K562 (cell line): ENCODE measurements around the gene HFE. TPM values are rescaled to one million over a fixed set of nuclear protein-coding genes. Genes with fewer than 3 reads are reported as not detected.

ENCODE experiments used
- ATAC-seq: fragments of 200-7000 bp; cut with Tn5 transposase; 3 replicates; pipeline ENCODE4 v1.9.1; 2020; ENCODE audit warnings: moderate library complexity
- BruUV-seq: library from RNA; stranded (reverse); fragments of 400-500 nt; replicated peaks from 2 replicates; lab custom pipeline; 2021; lab: Mats Ljungman, UMichigan
- CTCF ChIA-PET: fragments of 300-600 bp; formaldehyde crosslinking; extraction: SDS; loops from one replicate; lab custom pipeline; 2021; ENCODE audit warnings: low intra/inter-chr PET ratio; lab: Yijun Ruan, JAX
- POLR2A ChIA-PET: fragments of 300-600, 350-650 bp; sonication (Branson Sonifier 250); formaldehyde crosslinking; extraction: SDS; loops from one replicate; lab custom pipeline; 2021; ENCODE audit warnings: antibody characterized with exemption, inconsistent platforms; lab: Yijun Ruan, JAX
- DNase-seq, 4 experiments: peaks; one replicate each; pipeline versions ENCODE4 v3.0.0 to v3.0.0-alpha.2; 2011 to 2018; ENCODE audit warnings: low spot score in 3 of 4, mixed read lengths in 3 of 4; ENCODE audit errors: extremely low read depth in 1 of 4
- FAIRE-seq: peaks from 2 replicates; lab custom pipeline; 2011; peaks lifted over from hg19 to GRCh38; lab: Jason Lieb, UNC
- H2AFZ ChIP-seq: 2 replicates; pipeline ENCODE4 v1.6.0; 2011; ENCODE audit warnings: low read depth, low read length, control low read depth, inconsistent platforms
- H3K27ac ChIP-seq: fragments of 200-600 bp; 3 replicates; pipeline ENCODE4 v1.8.0; 2011; ENCODE audit warnings: low read depth, mild to moderate bottlenecking, control low read depth, inconsistent platforms, low read length, moderate library complexity, mixed read lengths; ENCODE audit errors: extremely low read depth
- H3K27me3 ChIP-seq, 2 experiments: fragments of 300-600 bp in 1 of 2; 2 replicates in 1 of 2; 3 replicates in 1 of 2; pipeline versions ENCODE4 v1.6.0 to v1.8.0; 2011; ENCODE audit warnings: inconsistent platforms in 2 of 2, low read length in 2 of 2, mild to moderate bottlenecking in 1 of 2, mixed read lengths in 1 of 2, moderate library complexity in 1 of 2; ENCODE audit not compliant: control insufficient read depth in 2 of 2, insufficient read depth in 2 of 2
- H3K36me3 ChIP-seq: fragments of 300-600 bp; 3 replicates; pipeline ENCODE4 v1.8.0; 2011; ENCODE audit warnings: mild to moderate bottlenecking, low read length, inconsistent platforms; ENCODE audit not compliant: control insufficient read depth, insufficient read depth
- H3K4me1 ChIP-seq, 2 experiments: fragments of 200-600 bp in 1 of 2; replicated peaks in 1 of 2; 2 replicates in 1 of 2; 3 replicates in 1 of 2; pipeline versions ENCODE4 v1.5.1 to v1.8.0; 2011; ENCODE audit warnings: inconsistent platforms in 2 of 2, low read length in 2 of 2, mild to moderate bottlenecking in 1 of 2, mixed read lengths in 1 of 2, moderate library complexity in 1 of 2; ENCODE audit not compliant: control insufficient read depth in 2 of 2, insufficient read depth in 2 of 2
- H3K4me2 ChIP-seq: 2 replicates; pipeline ENCODE4 v1.6.1; 2011; ENCODE audit warnings: low read length, control low read depth, inconsistent platforms, mixed read lengths; ENCODE audit not compliant: insufficient read depth
- H3K4me3 ChIP-seq: fragments of 200-600 bp; sonication (generic), shearing (Covaris generic); 2 replicates; pipeline ENCODE4 v1.5.1; 2016; ENCODE audit warnings: control low read depth, inconsistent platforms
- H3K79me2 ChIP-seq: fragments of 200-600 bp; 3 replicates; pipeline ENCODE4 v1.8.0; 2011; ENCODE audit warnings: low read length, inconsistent platforms; ENCODE audit not compliant: control insufficient read depth, insufficient read depth
- H3K9ac ChIP-seq, 2 experiments: 2 replicates each; pipeline versions ENCODE4 v1.6.0 to v1.6.1; 2011; ENCODE audit warnings: low read depth in 2 of 2, low read length in 2 of 2, control low read depth in 1 of 2, inconsistent platforms in 1 of 2, mild to moderate bottlenecking in 1 of 2, mixed read lengths in 1 of 2; ENCODE audit not compliant: insufficient read depth in 1 of 2
- H3K9me1 ChIP-seq: one replicate; pipeline ENCODE4 v1.6.0; 2011; ENCODE audit warnings: inconsistent platforms, mild to moderate bottlenecking, low read length, moderate library complexity; ENCODE audit not compliant: control insufficient read depth, insufficient read depth
- H3K9me3 ChIP-seq: replicated peaks from 2 replicates; pipeline ENCODE4 v1.5.1; 2011; ENCODE audit warnings: low read depth, low read length, inconsistent platforms; ENCODE audit not compliant: control insufficient read depth, insufficient read depth
- H4K20me1 ChIP-seq: replicated peaks from 2 replicates; pipeline ENCODE4 v1.6.1; 2011; ENCODE audit warnings: low read length, inconsistent platforms, mixed read lengths; ENCODE audit not compliant: control insufficient read depth, insufficient read depth
- HDAC3 ChIP-seq: fragments of 450-650 bp; IDR thresholded peaks from 2 replicates; pipeline ENCODE4 v1.6.1; 2018; ENCODE audit warnings: borderline replicate concordance, mild to moderate bottlenecking, moderate library complexity; ENCODE audit not compliant: partially characterized antibody
- KLF13 ChIP-seq: fragments of 450-650 bp; IDR thresholded peaks from 2 replicates; pipeline ENCODE4 v1.6.1; 2016; ENCODE audit warnings: missing genetic modification characterization, low read depth, mild to moderate bottlenecking, missing compliant biosample characterization, moderate library complexity, borderline replicate concordance
- MTF1 ChIP-seq: fragments of 250-450 bp; sonication (Bioruptor Pico); IDR thresholded peaks from 2 replicates; pipeline ENCODE4 v1.9.0; 2021; ENCODE audit warnings: moderate library complexity, mild to moderate bottlenecking, inconsistent platforms, borderline replicate concordance
- MXI1 ChIP-seq: IDR thresholded peaks from 2 replicates; pipeline ENCODE4 v1.6.1; 2011; ENCODE audit warnings: low read depth, mild to moderate bottlenecking, improper control_type of control experiment, low read length
- OTX1 ChIP-seq: fragments of 450-650 bp; formaldehyde crosslinking; IDR thresholded peaks from 2 replicates; pipeline ENCODE4 v1.4.0; 2022; ENCODE audit warnings: mild to moderate bottlenecking
- PCBP1 ChIP-seq: fragments of 200-400 bp; formaldehyde crosslinking; IDR thresholded peaks from 2 replicates; pipeline ENCODE4 v1.6.1; 2018; ENCODE audit warnings: mild to moderate bottlenecking, low read depth, low read length; ENCODE audit not compliant: poor library complexity, severe bottlenecking
- PHB ChIP-seq: fragments of 250-450 bp; sonication (Bioruptor Pico); IDR thresholded peaks from 2 replicates; pipeline ENCODE4 v1.5.0; 2021
- TRIM25 ChIP-seq: fragments of 450-650 bp; IDR thresholded peaks from 2 replicates; pipeline ENCODE4 v1.7.0; 2016; ENCODE audit warnings: borderline replicate concordance
- ZKSCAN1 ChIP-seq: fragments of 150-350 bp; IDR thresholded peaks from 2 replicates; pipeline ENCODE4 v1.6.1; 2016; ENCODE audit warnings: low read depth, low read length
- ZNF274 ChIP-seq: IDR thresholded peaks from 2 replicates; pipeline ENCODE4 v1.6.1; 2011; ENCODE audit warnings: low read depth, mild to moderate bottlenecking, low read length, moderate library complexity, borderline replicate concordance
- ZNF699 ChIP-seq: fragments of 250-450 bp; sonication (Bioruptor Pico); IDR thresholded peaks from 2 replicates; pipeline ENCODE4 v1.8.0; 2021; ENCODE audit warnings: mild to moderate bottlenecking, moderate library complexity; ENCODE audit not compliant: insufficient replicate concordance
- ZNF717 ChIP-seq: fragments of 250-450 bp; sonication (Bioruptor Pico); IDR thresholded peaks from 2 replicates; pipeline ENCODE4 v1.5.0; 2021
- ZNF830 ChIP-seq: fragments of 250-450 bp; sonication (Bioruptor Pico); IDR thresholded peaks from 2 replicates; pipeline ENCODE4 v1.5.0; 2021; ENCODE audit warnings: mild to moderate bottlenecking
- WGBS: fragments of 100-300 bp; shearing (Covaris generic); methylation state at CpG from one replicate; pipeline ENCODE4 v1.1.6; 2016; ENCODE audit warnings: low coverage, mixed read lengths; ENCODE audit not compliant: insufficient coverage; ENCODE audit errors: missing lambda C conversion rate; 5-methylcytosine and 5-hydroxymethylcytosine counted together
- in situ Hi-C: fragments of 300-500 bp; cut with MboI; formaldehyde crosslinking; loops from 4 replicates; pipeline ENCODE4 v1.15.0; 2018; ENCODE audit warnings: inconsistent platforms, mixed read lengths
- intact Hi-C: fragments of 100-400 bp; cut with micrococcal nuclease; formaldehyde crosslinking; loops from 2 replicates; pipeline ENCODE4 v1.14.2; 2022
- polyA plus RNA-seq, 8 experiments: library from polyadenylated mRNA; depleted of rRNA in 4 of 8; stranded (reverse) in 5 of 8; unstranded in 3 of 8; fragments of >200 nt; fragmentation: Nextera tagmentation in 2 of 8; fragmentation: Illumina TruSeq in 1 of 8; extraction: Ambion mirVana in 2 of 8; extraction: Trizol in 1 of 8; gene quantifications; 2 replicates each; pipeline versions ENCODE4 v1.2.1 to v1.2.3, GENCODE V29; 2011 to 2014; ENCODE audit warnings: inconsistent platforms in 1 of 8, missing spikeins in 1 of 8
- total RNA-seq, 7 experiments: library from RNA; depleted of rRNA in 6 of 7; stranded (reverse); fragments of >200 nt in 6 of 7; fragmentation: Illumina TruSeq in 2 of 7; extraction: Trizol in 2 of 7; gene quantifications; 2 replicates each; pipeline versions ENCODE4 v1.2.1 to v1.2.3, GENCODE V29; 2011 to 2021; ENCODE audit warnings: low replicate concordance in 1 of 7
- TF ChIP-seq, protein P1 (sequence below), 2 experiments: fragments of 450-650 bp; IDR thresholded peaks; 2 replicates each; pipeline ENCODE4 v1.6.1; 2016

The HFE gene
- total and polyA plus RNA-seq, 9 of the 15 experiments (the other 6 are each of a cell fraction or from before 2014, with no cell fraction given), result 0.14 to 1.2 (median 0.76) TPM

- Histone ChIP-seq H3K4me3 (peak overlapping the region; percentile 60), H3K36me3 (no peaks in the 10 kb centered on the region), H3K9ac (peak overlapping the region; percentile 11 to 89; a peak in 3 of 4 replicates), H3K9me3 (no peaks in the 10 kb centered on the region), H4K20me1 (no peaks in the 10 kb centered on the region), H3K79me2 (peaks cover 36% of the 10 kb centered on the region), H3K27ac (peak overlapping the region; percentile 94), H3K4me2 (peak overlapping the region; percentile 99), H3K9me1 (no peaks in the 10 kb centered on the region), H2AFZ (no peak overlapping the region), H3K4me1 (peaks cover 7 to 29% of the 10 kb centered on the region in 2 experiments), H3K27me3 (no peaks in the 10 kb centered on the region)
- ChIA-PET CTCF (no interaction called here), POLR2A (interaction anchor here (0.8 to 23.0 kb wide), 8 partner anchors 9 to 161 kb away, joined by 3 to 597 read pairs (median 4); a partner anchor contains a TSS)
- in situ Hi-C loops, result no loop called here
- DNase-seq (peak in 1 of 4 experiments; percentile 59), ATAC-seq (peak; percentile 1), FAIRE-seq (no peak)
- intact Hi-C loops, result no loop called here
- under 1% methylated on average over 8 of the region's 8 CpGs for whole genome bisulfite sequencing
- BruUV-seq, result no TSS peak
- TF ChIP-seq KLF13 (tag), result no peak
- no peak; the same call in 1 of the 2 replicates for TF ChIP-seq PHB (CRISPR knock-in tag)
- TF ChIP-seq HDAC3, result peak; percentile 16
- no peak for TF ChIP-seq ZNF830
- TF ChIP-seq MXI1, result 0 out of 2 replicates have a peak, but pooled peaks have one; percentile 27
- no peak for TF ChIP-seq PCBP1
- TF ChIP-seq ZNF274, result no peak
- TF ChIP-seq MTF1, result no peak
- TF ChIP-seq ZKSCAN1, result peak; percentile 19; the same call in 1 of the 2 replicates
- 0 out of 2 replicates have a peak, but pooled peaks have one; percentile 1 for TF ChIP-seq OTX1 (CRISPR knock-in tag)
- TF ChIP-seq, protein P1, sequence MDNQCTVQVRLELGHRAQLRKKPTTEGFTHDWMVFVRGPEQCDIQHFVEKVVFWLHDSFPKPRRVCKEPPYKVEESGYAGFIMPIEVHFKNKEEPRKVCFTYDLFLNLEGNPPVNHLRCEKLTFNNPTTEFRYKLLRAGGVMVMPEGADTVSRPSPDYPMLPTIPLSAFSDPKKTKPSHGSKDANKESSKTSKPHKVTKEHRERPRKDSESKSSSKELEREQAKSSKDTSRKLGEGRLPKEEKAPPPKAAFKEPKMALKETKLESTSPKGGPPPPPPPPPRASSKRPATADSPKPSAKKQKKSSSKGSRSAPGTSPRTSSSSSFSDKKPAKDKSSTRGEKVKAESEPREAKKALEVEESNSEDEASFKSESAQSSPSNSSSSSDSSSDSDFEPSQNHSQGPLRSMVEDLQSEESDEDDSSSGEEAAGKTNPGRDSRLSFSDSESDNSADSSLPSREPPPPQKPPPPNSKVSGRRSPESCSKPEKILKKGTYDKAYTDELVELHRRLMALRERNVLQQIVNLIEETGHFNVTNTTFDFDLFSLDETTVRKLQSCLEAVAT (IDR thresholded peaks at IDR 0.05), result peak; percentile 82 to 87; a peak in 3 of 4 replicates
- peak; percentile 31; the same call in 1 of the 2 replicates for TF ChIP-seq ZNF717 (CRISPR knock-in tag)
- TF ChIP-seq ZNF699 (CRISPR knock-in tag), result no peak
- peak; percentile 32; the same call in 1 of the 2 replicates for TF ChIP-seq TRIM25
Observed at GRCh38 chr6:26053992-26054780, 33.0 kb upstream of the HFE start.
